SW 1271 (cell line): ENCODE data around the gene INSL3.
"Not testable (repeated sequence)": the region's sequence is repeated elsewhere in the genome, so short reads cannot be mapped to it uniquely, and the experiment has no call there.

Source experiments
- DNase-seq, 2 experiments: peaks; one replicate each; lab custom pipeline; 2025; lab: John Stamatoyannopoulos, UW

INSL3 gene

GRCh38 chr19:17784201-17785008 is 36.9 kb downstream of the INSL3 start:
- peak in 1 of 2 experiments; percentile 28 for DNase-seq

- not testable (repeated sequence) for DNase-seq
These were observed 37.6 kb downstream of the INSL3 start for GRCh38 chr19:17783721-17784120.

- no peak for DNase-seq
These were observed 40.5 kb downstream of the INSL3 start for GRCh38 chr19:17780781-17781180.

GRCh38 chr19:17778968-17779929 is 42.1 kb downstream of the INSL3 start:
- peak in 1 of 2 experiments; percentile 15 for DNase-seq

GRCh38 chr19:17778251-17778967 is 42.9 kb downstream of the INSL3 start:
- DNase-seq = peak in 1 of 2 experiments; percentile 19

- DNase-seq = not testable (repeated sequence)
These were observed 43.5 kb downstream of the INSL3 start for GRCh38 chr19:17777840-17778239.

- no peak for DNase-seq
These were observed 45.1 kb downstream of the INSL3 start for GRCh38 chr19:17775991-17776803.

GRCh38 chr19:17775245-17775927 is 45.9 kb downstream of the INSL3 start:
- DNase-seq = no peak

- no peak for DNase-seq
These were observed 49.1 kb downstream of the INSL3 start for GRCh38 chr19:17772172-17772571.

GRCh38 chr19:17770613-17771012 is 50.7 kb downstream of the INSL3 start:
- DNase-seq = no peak

GRCh38 chr19:17767559-17767958 is 53.8 kb downstream of the INSL3 start:
- DNase-seq = no peak

- peak; percentile 62 to 77 for DNase-seq
These were observed 54.7 kb downstream of the INSL3 start for GRCh38 chr19:17766543-17767131.
